Erythroblast (primary cell): ENCODE results near the gene CNKSR2.

ENCODE experiments used
- GATA1 ChIP-seq: IDR thresholded peaks from 2 replicates; pipeline ENCODE4 v1.6.1; 2011; ENCODE audit warnings: low read depth, mild to moderate bottlenecking, control low read depth, low read length, moderate library complexity
- POLR2A ChIP-seq: IDR thresholded peaks from 2 replicates; pipeline ENCODE4 v1.6.1; 2011; ENCODE audit warnings: mild to moderate bottlenecking, low read length

DNA sequence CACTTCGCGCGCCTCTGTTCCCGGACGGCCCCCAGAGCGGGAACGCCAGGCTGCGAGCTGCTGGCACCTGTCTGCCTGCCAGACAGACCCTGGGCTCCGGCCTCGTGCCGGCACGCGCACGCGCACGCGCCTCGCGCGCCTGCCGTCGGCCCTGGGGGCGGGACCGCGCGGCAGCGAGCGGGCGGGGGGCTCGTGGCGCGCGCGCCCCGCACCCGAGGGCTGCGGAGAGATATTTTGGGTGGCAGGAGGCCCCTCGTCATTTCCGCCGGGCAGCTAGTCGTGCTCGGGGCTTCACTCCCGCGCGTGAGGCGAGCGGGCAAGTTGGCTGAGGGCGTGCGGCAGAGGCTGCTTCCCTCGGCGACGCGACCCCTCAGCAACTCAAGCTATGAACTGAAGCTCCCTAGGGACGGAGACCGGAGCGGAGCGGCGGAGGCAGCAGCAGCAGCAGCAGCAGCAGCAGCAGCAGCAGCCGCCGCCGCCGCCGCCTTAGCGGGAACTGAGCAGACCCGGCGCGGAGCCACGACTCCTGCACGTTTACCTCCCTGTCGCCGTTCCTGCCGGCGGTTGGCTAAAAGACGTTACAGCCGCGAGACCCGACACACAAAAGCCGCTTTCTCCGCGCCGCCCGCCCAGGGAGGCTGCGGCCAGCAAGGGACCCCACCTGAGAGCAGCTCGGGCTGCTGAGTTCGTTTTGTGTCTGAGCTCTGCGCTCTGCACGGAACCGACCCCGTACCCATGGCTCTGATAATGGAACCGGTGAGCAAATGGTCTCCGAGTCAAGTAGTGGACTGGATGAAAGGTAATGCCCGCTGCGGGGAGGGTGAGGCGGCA, at the start of gene CNKSR2:
- TF ChIP-seq POLR2A = no peak
- TF ChIP-seq GATA1 = no peak
